Measurements from ENCODE around the gene SNX9. TPM values are rescaled to one million over a fixed set of nuclear protein-coding genes. Genes with fewer than 3 reads are reported as not detected.

Gene SNX9
- total RNA-seq, 1 donor from 2014 or later: 36.0 TPM

DNA sequence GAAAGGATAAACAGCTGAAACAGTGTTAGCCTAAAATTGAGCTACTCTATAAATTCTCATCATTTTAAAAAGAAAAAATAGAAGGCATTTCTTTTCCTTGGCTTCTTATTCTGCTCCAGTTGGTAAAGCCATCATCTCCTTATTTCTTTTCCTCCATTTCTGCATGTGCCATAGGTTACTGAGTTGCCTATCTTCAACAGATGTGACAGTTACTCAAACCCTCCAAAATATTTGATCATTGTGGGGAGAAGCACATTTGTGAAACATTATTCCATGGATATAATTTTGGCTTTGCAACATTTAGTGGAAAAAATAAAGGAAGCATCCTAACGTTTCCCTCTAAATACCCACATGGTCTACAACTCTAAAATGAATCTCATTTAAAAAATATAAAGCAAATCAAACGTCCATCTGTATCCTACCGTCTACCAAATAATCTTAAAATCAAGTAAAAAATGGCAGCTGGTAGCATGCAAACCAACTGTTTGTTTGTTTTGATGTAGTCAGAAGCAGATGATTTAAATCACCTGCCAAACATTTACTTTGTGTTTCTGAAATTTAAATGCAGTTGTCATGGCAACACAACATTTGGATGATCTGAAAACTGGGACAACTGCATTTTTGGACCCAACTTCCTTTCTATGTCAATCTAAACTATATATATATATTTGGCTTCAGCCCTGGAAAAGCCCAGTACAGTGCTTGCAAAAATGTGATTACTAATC lies 16.8 kb upstream of the SNX9 start:
- Histone ChIP-seq H4K20me1 (ENCODE audit: insufficient read depth, low read length) (no peaks in the 10 kb centered on the region), H3K36me3 (ENCODE audit: insufficient read depth, low read length) (no peaks in the 10 kb centered on the region), H3K4me1 (ENCODE audit: insufficient read depth, low read length) (no peaks in the 10 kb centered on the region), H3K9me3 (ENCODE audit: insufficient read depth, low read depth, low read length) (peaks cover 5% of the 10 kb centered on the region), H3K79me2 (ENCODE audit: insufficient read depth, low read length) (no peaks in the 10 kb centered on the region), H3K27me3 (ENCODE audit: insufficient read depth, low read length) (no peaks in the 10 kb centered on the region), H2AFZ (ENCODE audit: low read depth, low read length) (no peak overlapping the region), H3K27ac (ENCODE audit: low read depth, low read length) (no peak overlapping the region), H3K4me2 (ENCODE audit: low read length) (no peak overlapping the region), H3K9ac (ENCODE audit: low read length) (no peak overlapping the region), H3K4me3 (ENCODE audit: insufficient read depth, low read depth, low read length) (no peak overlapping the region)
- no peaks in the 10 kb centered on the region for H3K27me3 Mint-ChIP-seq (ENCODE audit: low read depth, unreplicated experiment)
- H3K4me1 Mint-ChIP-seq (ENCODE audit: low read depth, unreplicated experiment): no peaks in the 10 kb centered on the region
- no peak for FAIRE-seq
- H3K36me3 Mint-ChIP-seq (ENCODE audit: low read depth, unreplicated experiment): no peaks in the 10 kb centered on the region
- H3K9me3 Mint-ChIP-seq (ENCODE audit: unreplicated experiment): no peaks in the 10 kb centered on the region
- H3K4me3 Mint-ChIP-seq (ENCODE audit: unreplicated experiment): no peak overlapping the region
- no peak for DNase-seq (ENCODE audit: low read depth)
- TF ChIP-seq EZH2 (IDR thresholded peaks at IDR 0.05; ENCODE audit: insufficient read depth, low read length): no peak
- no peak for TF ChIP-seq CTCF (IDR thresholded peaks at IDR 0.05; ENCODE audit: insufficient read depth, low read depth, low read length)
- no peak overlapping the region for H3K27ac Mint-ChIP-seq (ENCODE audit: unreplicated experiment)

DNA sequence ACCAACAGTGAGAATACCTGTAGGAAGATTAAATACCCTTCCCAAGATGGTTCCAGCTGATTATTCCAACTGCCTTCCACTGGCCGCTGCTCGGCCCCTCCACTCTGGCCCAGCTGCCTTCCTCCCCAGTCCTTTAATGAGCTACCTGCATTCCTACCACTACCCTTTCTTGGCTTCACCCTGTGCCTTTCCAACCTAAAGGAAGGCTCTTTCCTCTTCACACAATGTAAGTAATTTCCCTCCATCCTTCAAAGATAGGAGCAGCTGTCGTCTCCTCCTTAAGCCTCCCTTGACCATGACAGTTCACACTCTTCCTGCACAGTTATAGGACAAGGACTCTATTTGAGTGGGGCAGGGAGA lies 16.2 kb upstream of the SNX9 start:
- H3K27ac Mint-ChIP-seq (ENCODE audit: unreplicated experiment): no peak overlapping the region
- no peaks in the 10 kb centered on the region for H3K27me3 Mint-ChIP-seq (ENCODE audit: low read depth, unreplicated experiment)
- H3K4me1 Mint-ChIP-seq (ENCODE audit: low read depth, unreplicated experiment): no peaks in the 10 kb centered on the region

More for the DNA sequence above, 16.2 kb upstream of the SNX9 start:
- H3K79me2 ChIP-seq (ENCODE audit: insufficient read depth, low read length): no peaks in the 10 kb centered on the region
- no peak for TF ChIP-seq EZH2 (IDR thresholded peaks at IDR 0.05; ENCODE audit: insufficient read depth, low read length)
- TF ChIP-seq CTCF (IDR thresholded peaks at IDR 0.05; ENCODE audit: insufficient read depth, low read depth, low read length): no peak
- Mint-ChIP-seq H3K4me3 (ENCODE audit: unreplicated experiment) (no peak overlapping the region), H3K9me3 (ENCODE audit: unreplicated experiment) (no peaks in the 10 kb centered on the region), H3K36me3 (ENCODE audit: low read depth, unreplicated experiment) (no peaks in the 10 kb centered on the region)
- H3K4me2 ChIP-seq (ENCODE audit: low read length): no peak overlapping the region
- H3K4me1 ChIP-seq (ENCODE audit: insufficient read depth, low read length): peaks cover 2% of the 10 kb centered on the region
- DNase-seq (ENCODE audit: low read depth) (no peak), FAIRE-seq (no peak)
- H4K20me1 ChIP-seq (ENCODE audit: insufficient read depth, low read length): no peaks in the 10 kb centered on the region
- H3K9ac ChIP-seq (ENCODE audit: low read length): no peak overlapping the region
- no peak overlapping the region for H3K27ac ChIP-seq (ENCODE audit: low read depth, low read length)
- no peaks in the 10 kb centered on the region for H3K27me3 ChIP-seq (ENCODE audit: insufficient read depth, low read length)
- no peak overlapping the region for H3K4me3 ChIP-seq (ENCODE audit: insufficient read depth, low read depth, low read length)
- H2AFZ ChIP-seq (ENCODE audit: low read depth, low read length): no peak overlapping the region
- no peaks in the 10 kb centered on the region for H3K36me3 ChIP-seq (ENCODE audit: insufficient read depth, low read length)
- H3K9me3 ChIP-seq (ENCODE audit: insufficient read depth, low read depth, low read length): peaks cover 5% of the 10 kb centered on the region
